ENCODE results near the gene LRP1.
"Not testable (repeated sequence)": the region's sequence is repeated elsewhere in the genome, so short reads cannot be mapped to it uniquely, and the experiment has no call there.

DNA sequence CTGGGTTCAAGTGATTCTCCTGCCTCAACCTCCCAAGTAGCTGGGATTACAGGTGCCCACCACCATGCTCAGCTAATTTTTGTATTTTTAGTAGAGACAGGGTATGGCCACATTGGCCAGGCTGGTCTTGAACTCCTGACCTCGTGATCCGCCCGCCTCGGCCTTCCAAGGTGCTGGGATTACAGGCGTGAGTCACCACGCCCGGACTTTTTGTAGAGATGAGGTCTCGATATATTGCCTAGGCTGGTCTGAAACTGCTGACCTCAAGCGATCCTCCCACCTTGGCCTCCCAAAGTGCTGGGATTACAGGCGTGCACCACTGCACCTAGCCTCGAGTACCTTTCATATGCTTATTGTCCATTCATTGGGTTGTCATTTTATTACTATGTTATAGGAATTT is 7.6 kb upstream of the LRP1 start:
- not testable (repeated sequence) for TF ChIP-seq SUZ12 (IDR thresholded peaks at IDR 0.05; ENCODE audit: extremely low read depth, insufficient read depth, insufficient read length); YY1 (IDR thresholded peaks at IDR 0.05; ENCODE audit: insufficient read depth, insufficient read length)

All from NT2/D1 (cell line).